GM12872 (cell line): ENCODE results near the gene C9orf50.

Source experiments
- TF ChIP-seq, protein P1 (sequence below): IDR thresholded peaks from 3 replicates; pipeline ENCODE4 v1.5.1; 2011; ENCODE audit warnings: low read depth, mild to moderate bottlenecking, low read length, moderate library complexity; ENCODE audit not compliant: insufficient read depth

Gene C9orf50

DNA sequence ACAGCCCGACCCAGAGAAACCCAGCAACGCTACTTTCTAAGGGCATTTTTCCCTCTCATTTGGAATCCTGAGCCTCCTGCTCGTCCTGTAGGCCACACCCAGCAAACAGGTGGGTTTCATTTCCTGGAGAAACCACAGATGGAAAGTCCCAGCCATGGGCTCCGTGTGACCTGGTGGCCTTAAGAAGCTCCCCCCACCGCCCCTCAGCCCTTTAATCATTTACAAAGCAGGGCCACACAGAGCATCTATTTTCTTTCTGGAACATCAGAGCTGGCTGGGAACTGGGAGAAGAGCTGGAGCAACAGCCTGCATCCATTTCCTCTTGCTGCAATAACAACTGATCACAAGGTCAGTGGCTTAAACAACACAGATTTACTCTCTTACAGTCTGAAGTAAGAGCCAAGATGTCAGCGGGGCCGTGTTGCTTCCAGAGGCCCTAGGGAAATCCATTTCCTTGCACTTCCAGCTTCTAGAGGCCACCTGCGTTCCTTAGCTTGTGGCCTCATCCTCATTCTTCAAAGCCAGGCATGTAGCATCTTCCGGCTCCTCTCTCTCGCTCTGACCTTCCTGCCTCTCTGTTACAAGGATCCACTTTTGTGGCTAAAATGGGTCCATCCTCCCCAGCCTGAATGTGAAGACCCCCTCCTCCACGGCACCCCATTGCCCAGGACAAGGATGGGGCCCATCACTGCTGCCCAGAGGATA is 40.5 kb downstream of the C9orf50 start:
- TF ChIP-seq, protein P1, sequence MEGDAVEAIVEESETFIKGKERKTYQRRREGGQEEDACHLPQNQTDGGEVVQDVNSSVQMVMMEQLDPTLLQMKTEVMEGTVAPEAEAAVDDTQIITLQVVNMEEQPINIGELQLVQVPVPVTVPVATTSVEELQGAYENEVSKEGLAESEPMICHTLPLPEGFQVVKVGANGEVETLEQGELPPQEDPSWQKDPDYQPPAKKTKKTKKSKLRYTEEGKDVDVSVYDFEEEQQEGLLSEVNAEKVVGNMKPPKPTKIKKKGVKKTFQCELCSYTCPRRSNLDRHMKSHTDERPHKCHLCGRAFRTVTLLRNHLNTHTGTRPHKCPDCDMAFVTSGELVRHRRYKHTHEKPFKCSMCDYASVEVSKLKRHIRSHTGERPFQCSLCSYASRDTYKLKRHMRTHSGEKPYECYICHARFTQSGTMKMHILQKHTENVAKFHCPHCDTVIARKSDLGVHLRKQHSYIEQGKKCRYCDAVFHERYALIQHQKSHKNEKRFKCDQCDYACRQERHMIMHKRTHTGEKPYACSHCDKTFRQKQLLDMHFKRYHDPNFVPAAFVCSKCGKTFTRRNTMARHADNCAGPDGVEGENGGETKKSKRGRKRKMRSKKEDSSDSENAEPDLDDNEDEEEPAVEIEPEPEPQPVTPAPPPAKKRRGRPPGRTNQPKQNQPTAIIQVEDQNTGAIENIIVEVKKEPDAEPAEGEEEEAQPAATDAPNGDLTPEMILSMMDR = no peak

DNA sequence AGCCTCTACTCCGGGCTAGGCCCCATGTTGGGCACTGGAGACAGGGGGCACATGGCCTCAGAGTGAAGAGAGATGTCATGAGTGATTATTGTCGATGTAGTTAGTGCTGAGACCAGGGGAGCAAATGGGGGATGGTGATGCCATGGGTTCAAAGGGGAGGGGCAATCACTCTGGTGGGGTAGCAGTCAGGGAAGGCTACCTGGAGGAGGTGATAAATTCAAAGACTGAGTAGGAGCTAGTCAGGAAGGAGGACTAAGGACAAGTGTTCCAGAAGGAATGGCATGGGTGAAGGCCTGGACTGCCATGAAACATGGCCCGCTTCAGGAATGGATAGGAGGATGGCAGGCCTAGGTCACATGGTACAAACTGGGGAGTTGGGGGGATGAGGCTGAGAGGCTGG is 41.6 kb downstream of the C9orf50 start:
- TF ChIP-seq, protein P1 = no peak

DNA sequence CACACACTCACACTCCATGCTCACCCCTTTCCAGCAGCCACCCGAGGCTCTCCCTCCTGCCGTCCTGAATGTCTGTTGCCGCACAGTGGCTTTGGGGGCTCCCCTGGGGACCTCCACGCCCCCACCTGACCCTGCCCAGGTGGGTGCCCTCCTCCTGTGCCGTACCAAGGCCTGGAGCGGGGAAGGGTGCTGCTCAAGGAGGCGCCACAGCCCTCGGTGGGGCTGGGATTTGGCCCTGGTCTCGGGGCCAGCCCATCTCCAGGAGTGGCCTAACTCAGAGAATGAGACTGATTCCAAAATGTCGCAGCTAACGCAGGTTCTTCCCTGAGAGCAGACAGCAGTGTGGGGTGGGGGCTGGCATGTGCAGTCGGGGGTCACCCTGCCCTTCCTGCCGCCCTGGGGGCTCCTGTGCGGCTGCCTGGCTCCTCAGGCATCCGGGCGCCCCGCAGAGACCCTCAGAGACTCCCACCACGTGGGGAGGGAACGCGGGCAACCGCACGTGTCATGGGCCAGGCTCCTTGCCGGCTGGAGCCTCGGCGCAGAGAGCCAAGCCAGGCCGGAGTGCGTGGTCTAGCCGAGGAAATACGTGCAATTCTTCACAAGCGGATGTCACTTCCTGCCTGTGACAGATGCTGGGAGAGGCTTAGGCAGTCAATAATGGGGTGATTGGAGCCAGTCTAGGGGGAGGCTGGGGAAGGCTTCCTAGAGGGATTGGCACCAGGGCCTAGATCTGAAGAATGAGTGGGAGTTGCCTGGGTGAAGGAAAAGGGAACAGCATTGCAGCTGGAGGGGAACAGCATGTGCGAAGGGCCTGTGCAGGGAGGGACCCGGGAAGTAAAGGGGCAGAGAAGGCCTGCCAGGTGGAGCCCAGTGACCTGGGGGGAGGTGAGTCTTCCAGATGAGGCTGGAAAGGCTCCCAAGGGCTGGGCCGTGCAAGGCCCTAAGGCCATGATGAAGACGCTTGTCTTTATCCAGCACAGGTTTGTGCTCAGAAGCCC is 44.1 kb downstream of the C9orf50 start:
- TF ChIP-seq, protein P1 = no peak

DNA sequence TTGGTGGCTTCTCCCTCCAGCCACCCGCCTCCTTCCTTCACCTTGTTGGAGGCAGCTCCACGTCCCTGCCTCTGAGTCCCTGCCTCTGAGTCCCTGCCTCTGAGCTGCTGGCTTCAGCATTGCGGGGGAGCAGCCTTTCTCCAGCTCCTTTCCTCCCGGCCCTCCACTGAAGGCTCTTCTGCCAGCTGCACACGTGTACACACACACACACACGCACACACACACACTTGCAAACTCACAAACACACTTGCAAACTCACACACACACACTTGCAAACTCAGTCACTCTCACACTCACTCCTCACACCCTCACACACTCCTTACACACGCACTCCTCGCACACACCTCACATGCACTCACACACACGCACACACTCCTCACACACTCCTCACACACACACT is 45.1 kb downstream of the C9orf50 start:
- TF ChIP-seq, protein P1 = no peak

DNA sequence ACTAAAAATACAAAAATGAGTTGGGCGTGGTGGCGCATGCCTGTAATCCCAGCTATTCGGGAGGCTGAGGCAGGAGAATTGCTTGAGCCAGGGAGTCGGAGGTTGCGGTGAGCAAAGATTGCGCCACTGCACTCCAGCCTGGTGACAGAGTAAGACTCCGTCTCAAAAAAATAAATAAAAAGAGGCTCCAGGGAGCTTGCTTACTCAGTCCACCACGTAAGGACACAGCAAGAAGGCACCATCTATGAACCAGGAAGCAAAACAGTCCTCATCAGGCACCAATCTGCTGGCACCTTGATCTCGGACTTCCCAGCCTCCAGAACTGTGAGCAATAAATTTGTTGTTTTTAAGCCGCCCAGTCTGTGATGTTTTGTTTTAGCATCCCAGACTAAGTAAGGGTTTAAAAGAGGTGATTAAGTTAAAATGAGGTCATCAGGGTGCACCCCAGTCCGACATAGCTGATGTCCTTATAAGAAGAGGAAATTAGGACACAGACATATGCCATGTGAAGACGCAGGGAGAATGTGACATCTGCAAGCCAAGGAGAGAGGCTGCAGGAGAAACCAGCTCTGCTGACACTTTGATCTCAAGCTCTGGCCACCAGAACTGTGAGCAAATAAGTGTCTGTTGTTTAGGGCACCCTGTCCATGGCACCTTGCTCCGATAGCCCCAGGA is 45.9 kb downstream of the C9orf50 start:
- TF ChIP-seq, protein P1 = no peak

DNA sequence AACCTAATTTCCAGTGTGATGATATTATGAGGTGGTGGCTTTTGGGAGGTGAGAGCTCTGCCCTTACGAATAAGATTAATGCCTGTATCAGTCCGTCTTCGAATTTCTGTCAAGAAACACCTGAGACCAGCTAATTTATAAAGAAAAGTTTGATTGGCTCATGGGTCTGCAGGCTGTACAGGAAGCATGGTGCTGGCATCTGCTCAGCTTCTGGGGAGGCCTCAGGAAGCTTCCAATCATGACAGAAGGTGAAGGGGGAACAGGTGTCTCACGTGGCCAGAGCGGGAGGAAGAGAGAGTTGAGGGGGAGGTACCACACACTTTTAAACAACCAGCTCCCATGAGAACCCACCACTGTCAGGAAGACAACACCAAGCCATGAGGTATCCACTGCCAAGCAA is 46.9 kb downstream of the C9orf50 start:
- TF ChIP-seq, protein P1 = no peak

DNA sequence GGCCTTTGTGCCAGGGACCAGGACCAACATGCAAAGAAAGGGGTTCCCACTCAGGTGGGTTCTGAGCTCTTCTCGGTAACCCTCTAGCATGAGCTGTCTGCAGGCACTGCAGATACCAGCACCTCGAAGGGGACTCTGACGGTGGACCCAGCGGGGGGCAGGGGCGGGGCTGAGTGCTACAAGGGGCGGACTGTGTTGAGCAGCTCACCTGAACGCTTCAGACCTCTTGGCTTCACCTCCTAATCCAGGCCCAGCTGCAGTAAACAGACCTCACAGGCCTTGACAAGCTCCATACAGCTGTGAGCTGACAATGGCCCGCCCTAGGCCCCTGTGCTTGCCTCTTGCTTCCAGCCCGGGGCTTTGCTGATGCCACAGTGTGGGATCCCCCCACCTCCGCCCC is 48.4 kb downstream of the C9orf50 start:
- TF ChIP-seq, protein P1 = no peak
